HUDEP-2 (cell line): ENCODE measurements around the gene TMEM44.
"Not testable (repeated sequence)": the region's sequence is repeated elsewhere in the genome, so short reads cannot be mapped to it uniquely, and the experiment has no call there.

Experiments used
- DNase-seq, 76 experiments: peaks; one replicate each; lab custom pipeline; 2025; ENCODE audit not compliant: unreplicated experiment in 76 of 76; lab: John Stamatoyannopoulos, UW

The TMEM44 gene

GRCh38 chr3:194615226-194615625, 18.0 kb downstream of the TMEM44 start:
- DNase-seq, result no peak

GRCh38 chr3:194612221-194612620, 21.0 kb downstream of the TMEM44 start:
- DNase-seq, result no peak

- DNase-seq, result no peak
Observed at GRCh38 chr3:194610689-194611088, 22.5 kb downstream of the TMEM44 start.

GRCh38 chr3:194609601-194610000, 23.6 kb downstream of the TMEM44 start:
- DNase-seq, result no peak

- DNase-seq, result no peak
Observed at GRCh38 chr3:194608981-194609380, 24.2 kb downstream of the TMEM44 start.

GRCh38 chr3:194607592-194608389, 25.4 kb downstream of the TMEM44 start:
- DNase-seq, result no peak

- no peak for DNase-seq
Observed at GRCh38 chr3:194606941-194607340, 26.3 kb downstream of the TMEM44 start.

GRCh38 chr3:194606163-194606562, 27.1 kb downstream of the TMEM44 start:
- DNase-seq, result no peak

GRCh38 chr3:194605314-194605713, 27.9 kb downstream of the TMEM44 start:
- not testable (repeated sequence) for DNase-seq

- DNase-seq, result peak in 2 of 76 experiments; percentile 2 to 15
Observed at GRCh38 chr3:194604837-194605236, 28.4 kb downstream of the TMEM44 start.

GRCh38 chr3:194604126-194604525, 29.1 kb downstream of the TMEM44 start:
- DNase-seq, result no peak

GRCh38 chr3:194602669-194603171, 30.5 kb downstream of the TMEM44 start:
- DNase-seq, result no peak

- no peak for DNase-seq
Observed at GRCh38 chr3:194598771-194599557, 34.3 kb downstream of the TMEM44 start.

- DNase-seq, result peak in 12 of 76 experiments; percentile 8 to 32 (median 18)
Observed at GRCh38 chr3:194596906-194597305, 36.3 kb downstream of the TMEM44 start.

GRCh38 chr3:194592798-194593752, 40.1 kb downstream of the TMEM44 start:
- peak in 7 of 76 experiments; percentile 2 to 22 (median 16) for DNase-seq

- no peak for DNase-seq
Observed at GRCh38 chr3:194588741-194589140, 44.5 kb downstream of the TMEM44 start.

- DNase-seq, result no peak
Observed at GRCh38 chr3:194588236-194588635, 45.0 kb downstream of the TMEM44 start.

- no peak for DNase-seq
Observed at GRCh38 chr3:194587438-194587931, 45.7 kb downstream of the TMEM44 start.

GRCh38 chr3:194586836-194587235, 46.4 kb downstream of the TMEM44 start:
- no peak for DNase-seq

GRCh38 chr3:194585880-194586281, 47.3 kb downstream of the TMEM44 start:
- DNase-seq, result no peak
